DMS 273 (cell line): ENCODE measurements around the gene RNGTT.

Source experiments
- DNase-seq: peaks from one replicate; lab custom pipeline; 2025; ENCODE audit not compliant: unreplicated experiment; lab: John Stamatoyannopoulos, UW

Gene RNGTT

DNA sequence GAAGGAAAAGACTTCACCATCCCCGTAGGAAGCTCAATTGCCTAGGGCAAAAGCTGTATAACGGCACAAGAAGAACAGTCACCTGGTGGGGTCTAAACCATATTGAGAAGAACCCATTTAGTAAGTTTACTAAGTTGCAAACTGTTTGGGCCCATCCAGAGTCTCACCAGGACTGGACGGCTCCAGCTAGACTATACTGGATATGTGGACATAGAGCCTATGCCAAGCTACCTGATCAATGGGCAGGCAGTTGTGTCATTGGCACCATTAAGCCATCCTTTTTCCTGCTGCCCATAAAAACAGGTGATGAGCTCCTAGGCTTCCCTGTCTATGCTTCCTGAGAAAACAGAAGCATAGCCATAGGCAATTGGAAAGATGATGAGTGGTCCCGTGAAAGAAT, 293.9 kb downstream of the RNGTT start:
- no peak for DNase-seq

DNA sequence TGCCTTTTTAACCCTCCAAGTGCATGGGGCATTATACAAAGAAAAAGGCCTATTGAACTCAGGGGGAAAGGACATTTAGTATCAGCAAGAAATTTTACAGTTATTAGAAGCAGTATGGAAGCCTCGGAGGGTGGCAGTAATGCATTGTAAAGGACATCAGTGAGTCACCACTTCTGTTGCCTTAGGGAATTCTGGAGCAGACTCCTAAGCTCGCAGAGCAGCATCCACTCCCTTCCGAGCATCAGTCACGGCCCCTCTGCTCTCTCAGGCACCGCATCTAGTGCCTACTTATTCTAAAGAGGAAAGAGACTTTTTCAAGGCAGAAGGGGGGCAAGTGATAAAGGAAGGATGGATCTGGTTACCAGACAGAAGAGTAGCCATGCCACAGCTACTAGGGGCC, 296.5 kb downstream of the RNGTT start:
- no peak for DNase-seq

DNA sequence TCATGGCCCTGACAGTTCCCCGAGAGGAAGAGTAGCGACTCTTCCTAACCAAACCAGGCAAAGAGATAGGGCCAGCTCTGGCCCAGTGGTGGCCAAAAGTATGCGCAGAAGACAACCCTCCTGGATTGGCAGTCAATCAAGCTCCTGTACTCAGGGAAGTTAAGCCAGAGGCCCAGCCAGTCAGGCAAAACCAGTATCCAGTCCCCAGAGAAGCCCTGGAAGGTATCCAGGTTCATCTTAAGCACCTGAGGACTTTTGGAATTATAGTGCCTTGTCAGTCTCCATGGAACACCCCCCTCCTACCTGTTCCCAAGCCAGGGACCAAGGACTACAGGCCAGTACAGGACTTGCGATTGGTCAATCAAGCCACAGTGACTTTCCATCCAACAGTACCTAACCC, 298.3 kb downstream of the RNGTT start:
- no peak for DNase-seq

DNA sequence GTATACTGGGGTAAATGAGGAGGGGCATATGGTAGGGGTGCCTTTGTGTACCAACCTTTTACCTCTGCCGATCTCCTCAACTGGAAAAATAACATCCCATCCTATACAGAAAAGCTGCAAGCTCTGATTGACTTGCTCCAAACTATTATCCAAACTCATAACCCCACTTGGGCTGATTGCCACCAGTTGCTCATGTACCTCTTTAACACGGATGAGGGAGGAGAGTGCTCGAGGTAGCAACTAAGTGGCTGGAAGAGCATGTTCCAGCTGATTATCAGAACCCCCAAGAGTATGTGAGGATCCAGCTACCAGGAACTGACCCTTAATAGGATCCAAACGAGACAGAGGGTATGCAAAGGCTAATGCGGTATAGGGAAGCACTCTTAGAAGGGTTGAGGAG, 299.6 kb downstream of the RNGTT start:
- DNase-seq: no peak

DNA sequence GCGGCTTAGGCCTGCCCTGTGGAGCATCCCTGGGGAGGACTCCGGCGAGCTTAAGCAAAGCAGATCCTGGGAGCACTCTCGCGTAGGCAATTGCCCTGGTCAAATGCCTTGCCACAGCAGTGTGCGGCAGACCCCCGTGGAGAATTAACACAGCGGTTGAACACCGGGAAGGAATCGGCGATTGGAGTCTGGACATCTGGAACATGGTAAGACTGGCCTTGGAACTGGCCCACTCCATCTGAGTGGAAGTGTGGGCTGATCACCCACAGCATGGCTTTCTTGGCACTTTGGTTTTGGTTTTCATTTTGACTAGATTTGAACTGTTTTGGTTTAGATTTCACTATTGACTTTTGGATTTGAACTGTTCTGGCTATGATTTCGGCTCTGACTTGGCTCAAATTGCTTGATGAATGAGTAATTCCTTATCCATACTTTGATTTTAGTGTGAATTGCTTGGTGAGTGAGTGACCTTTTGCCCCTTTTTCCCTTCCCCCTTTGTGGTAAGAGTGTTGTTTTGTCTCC, 300.7 kb downstream of the RNGTT start:
- no peak for DNase-seq

DNA sequence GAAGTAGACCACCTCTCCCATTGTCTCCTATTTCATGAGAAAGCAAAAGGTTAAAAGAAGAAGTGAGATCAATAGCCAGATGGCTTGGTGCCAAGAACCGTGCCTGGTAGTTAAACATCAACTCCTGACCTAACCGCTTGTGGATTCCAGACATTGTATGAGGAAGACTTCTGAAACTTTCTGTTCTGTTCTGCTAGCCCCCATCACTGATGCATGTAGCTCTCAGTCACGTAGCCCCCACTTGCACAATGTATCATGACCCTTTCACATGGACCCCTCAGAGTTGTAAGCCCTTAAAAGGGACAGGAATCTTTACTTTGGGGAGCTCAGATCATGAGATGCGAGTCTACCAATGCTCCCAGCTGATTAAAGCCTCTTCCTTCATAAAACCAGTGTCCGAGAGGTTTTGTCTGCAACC, 301.2 kb downstream of the RNGTT start:
- DNase-seq: peak; percentile 6

DNA sequence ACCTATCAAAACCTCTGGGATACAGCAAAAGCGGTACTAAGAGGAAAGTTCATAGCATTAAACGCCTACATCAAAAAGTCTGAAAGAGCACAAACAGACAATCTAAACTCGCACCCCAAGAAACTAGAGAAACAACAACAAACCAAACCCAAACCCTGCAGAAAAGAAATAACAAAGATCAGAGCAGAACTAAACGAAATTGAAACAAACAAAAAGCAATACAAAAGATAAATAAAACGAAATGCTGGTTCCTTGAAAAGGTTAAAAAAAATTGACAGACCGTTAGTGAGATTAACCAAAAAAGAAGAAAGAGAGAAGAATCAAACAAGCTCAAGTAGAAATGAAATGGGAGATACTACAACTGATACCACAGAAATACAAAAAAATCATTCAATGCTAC, 302.3 kb downstream of the RNGTT start:
- DNase-seq: no peak

DNA sequence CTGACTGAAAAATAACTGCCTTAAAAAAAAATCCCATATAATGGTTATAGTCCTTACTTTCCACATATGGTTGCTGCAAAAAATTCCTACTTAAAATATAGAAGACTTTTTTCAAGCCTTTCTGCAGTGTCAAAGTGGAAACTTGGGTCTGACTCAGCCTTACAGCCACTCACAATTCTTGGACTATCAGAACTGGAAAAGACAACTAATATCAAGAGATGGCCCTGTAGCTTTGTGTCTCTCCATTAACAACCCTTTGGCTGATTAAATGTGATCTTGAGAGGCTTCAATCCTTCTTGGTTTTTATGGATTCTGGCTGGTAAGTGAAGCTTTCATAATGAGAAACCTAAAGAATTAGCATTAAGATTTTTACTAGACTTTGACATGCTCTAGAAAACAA, 307.8 kb downstream of the RNGTT start:
- DNase-seq: no peak

DNA sequence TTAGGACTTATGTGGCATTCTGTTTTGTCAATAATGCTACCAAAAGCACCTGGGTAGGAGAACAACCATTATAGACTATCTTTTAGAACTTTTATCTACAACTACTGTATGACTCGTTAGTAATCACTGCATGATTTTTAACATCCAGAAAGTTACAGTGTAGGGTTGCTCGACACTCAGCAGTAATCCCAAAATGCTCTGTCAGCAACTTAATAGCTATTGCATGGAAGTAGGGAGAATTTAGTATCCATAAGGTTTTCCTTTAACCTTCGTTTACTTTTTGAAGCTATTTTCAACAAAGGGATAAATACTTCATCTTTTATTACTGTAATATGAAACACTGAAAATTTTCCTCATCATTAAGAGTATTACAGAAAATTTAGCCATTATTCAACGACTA, 309.5 kb downstream of the RNGTT start:
- no peak for DNase-seq

DNA sequence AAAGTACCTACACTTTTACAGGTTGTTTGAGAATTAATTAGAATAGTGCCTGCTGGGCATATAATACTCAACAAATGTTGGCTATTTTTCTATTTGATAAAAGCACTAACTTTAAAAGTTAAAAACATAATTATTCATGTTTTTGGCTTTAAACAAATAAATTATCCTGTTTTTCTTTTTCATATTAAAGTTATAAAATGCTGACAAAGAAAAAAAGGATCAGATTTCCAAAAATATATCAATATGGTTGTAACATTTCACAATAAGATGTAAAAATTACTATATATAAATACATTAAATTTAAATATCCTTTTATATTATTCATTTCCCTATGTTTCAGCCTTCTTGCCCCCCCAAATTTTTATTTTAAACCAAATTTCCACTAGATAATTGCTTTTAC, 312.0 kb downstream of the RNGTT start:
- DNase-seq: no peak

DNA sequence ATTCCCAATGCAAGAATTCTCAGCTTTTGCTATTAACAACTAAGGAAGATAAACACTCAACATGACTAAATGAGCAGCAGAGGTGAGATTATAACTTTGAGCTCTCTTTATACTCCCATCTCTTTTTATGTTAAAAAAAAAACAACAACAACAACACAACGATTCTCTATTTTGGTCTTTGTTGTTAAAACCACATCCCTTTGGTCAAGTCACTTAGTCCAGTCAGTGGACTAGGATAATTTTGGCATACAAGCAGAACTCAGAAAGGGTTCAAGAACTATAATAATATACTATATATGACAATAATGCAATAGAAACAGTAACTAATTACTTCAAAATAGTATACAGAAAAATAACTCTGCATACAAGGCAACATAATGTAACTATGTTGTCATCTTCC, 312.4 kb downstream of the RNGTT start:
- no peak for DNase-seq

DNA sequence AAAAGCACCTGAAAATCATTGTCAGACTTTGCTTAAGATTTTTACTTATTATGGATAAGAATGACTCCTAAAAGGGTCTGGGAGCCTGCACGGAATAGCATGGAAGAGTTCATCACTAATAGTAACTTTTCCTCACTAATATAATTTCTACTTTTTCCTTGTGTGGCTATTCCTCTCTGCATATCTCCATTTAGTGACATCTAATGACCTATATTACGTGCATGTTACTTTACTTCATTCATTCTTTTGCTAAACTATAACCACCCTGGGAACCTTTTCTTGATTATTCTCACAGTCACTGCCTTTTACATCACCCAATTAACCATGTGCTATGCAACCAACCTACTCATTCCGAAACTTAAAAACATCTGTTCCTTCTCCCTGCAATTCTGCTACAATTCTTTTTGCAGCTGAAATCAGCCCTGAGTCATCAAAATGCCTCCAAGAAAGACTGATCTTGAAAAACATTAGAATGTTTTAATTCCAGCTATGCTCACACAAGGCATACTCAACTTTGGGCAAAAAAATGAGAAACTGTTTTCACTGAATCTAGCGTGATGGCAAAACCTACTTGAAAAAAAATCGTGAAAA, 313.3 kb downstream of the RNGTT start:
- DNase-seq: peak; percentile 50

DNA sequence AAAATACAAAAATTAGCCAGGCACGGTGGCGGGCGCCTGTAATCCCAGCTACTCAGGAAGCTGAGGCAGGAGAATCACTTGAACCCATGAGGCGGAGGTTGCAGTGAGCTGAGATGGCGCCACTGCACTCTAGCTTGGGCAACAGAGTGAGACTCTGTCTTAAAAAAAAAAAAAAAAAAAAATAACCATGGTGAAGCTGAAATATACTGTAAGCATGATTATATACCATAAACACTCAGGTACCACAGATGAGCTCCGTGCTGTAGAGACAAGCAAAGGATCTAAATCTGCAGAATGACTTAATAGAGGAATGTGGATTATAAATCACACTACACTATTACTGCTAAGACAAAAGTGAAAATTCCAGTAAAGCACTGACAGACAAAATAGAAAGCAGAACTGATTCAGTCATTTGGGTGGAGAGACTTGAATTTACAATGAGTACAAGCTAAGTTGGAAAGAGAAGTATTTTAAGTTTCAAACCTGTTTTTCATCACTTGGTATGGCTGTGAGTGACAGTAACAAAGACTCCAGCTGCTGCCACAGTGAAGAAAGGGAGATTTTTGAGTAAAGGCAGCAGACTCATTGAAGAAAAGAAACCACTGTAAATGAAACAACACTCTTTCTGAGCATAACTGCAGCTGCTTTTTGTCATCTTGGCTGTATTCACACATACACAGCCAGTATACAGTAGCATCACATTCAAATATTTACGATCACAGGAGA, 322.1 kb downstream of the RNGTT start:
- no peak for DNase-seq

DNA sequence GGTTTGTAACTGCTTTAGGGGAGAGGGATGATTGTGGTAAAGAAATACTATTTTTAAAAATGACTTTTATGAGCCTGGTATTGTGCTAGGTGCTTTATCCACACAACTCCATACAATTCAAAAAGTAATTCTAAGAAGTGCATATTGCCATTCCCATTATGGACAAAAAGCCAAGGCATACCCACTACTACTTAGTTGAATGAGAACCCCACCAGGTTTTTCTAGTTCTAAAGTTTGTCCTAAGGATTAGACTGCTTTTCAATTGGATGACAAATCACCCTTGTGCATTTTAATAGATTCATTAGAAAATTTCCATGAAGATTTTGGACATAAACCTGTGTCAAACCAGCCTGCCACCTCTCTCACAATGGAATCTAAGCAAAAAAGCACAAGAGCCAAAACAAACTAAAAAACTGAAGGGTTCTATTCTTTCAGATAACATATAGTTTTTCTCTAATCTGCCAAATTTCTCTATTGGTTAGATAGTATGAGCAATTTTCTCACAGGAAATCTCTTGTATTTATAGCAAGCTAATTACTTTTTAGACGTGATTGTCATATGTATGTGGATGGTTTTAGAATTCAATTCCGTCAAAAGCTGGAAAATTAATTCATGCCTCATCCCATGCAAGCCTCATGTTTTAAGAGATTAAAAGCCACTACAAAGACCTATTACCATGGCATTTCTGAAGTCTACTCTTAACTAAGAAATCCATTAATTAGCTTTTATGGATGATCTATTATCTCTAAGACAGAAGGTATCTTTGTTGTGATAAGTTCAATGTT, 325.5 kb downstream of the RNGTT start:
- DNase-seq: no peak

DNA sequence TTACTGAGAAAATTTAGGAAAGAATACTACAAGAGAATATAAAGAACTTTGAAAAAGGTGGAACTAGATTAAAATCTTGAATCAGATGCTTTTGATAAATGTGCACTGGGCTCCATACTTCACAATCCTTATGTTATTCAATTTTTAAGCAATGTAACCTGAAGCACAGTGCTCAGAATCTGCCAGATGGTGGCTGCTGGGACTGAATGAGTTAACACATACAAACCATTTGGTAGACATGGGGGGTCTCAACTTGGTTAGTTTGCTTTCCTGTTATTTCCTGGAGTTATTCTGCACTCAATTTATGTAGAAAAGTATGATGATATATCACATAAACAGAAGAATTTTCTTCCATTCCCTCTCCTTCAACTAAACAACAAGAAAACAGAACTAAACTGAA, 326.5 kb downstream of the RNGTT start:
- peak; percentile 76 for DNase-seq

DNA sequence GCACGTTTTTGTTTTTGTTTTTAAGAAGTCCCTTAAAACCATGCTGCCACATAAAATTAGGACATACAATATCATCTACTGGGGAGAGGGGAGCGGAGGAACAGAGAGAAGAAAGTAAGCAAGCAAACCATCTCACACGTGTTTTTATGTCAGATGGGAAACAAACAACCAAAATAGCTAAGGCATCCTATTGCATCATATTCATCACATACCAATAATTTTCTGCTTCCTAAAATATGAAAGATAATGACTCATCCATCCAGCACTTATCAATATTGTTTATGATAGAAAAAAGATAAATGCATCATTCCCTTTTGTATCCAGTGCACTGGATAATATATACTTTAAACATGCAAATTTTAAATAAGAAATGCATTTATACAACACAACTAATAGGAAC, 329.6 kb downstream of the RNGTT start:
- DNase-seq: no peak

DNA sequence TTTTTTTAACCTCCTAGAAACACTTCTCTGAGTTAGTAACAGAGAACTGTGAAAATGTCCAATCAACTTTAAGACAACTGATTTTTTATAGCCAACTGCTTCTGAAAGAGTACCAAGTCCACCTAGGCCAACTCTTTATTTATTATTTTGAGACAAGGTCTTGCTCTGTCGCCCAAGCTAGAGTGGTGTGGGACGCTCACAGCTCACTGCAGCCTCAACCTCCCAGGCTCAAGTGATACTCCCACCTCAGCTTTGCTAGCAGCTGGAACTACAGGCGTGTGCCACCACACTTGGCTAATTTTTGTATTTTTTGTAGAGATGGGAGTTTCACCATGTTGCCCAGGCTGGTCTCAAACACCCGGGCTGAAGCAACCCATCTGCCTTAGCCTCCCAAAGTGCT, 331.6 kb downstream of the RNGTT start:
- DNase-seq: no peak

DNA sequence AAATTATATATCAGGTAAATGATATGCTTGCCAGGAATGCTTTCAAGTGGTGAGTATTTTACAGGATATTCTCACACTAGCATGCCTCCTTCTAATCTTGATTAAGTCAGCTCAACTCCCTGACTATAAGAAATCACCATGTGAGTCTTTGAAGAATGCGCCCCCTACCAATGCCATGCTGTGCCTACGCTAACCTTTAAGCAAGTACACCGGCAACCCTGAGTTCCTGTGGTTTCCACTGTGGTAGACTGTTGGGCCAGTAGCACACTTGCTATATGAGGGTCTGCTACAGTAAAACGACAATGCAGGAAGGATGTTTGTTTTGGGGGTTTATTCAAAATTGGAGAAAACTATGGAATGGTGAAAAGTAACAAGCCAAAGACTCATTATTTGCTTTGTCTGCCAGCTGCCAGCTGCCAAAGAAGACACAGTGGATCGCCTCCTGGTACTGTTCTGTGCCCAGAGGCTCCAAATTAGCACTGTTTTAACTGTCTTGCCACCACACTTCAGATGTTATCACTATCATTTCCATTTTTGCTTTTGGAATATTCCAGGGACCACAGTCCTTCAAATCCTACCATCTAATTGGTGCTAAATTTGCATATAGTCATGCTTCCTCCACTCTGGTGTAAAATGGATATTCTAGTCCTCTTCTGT, 333.5 kb downstream of the RNGTT start:
- DNase-seq: peak; percentile 18

DNA sequence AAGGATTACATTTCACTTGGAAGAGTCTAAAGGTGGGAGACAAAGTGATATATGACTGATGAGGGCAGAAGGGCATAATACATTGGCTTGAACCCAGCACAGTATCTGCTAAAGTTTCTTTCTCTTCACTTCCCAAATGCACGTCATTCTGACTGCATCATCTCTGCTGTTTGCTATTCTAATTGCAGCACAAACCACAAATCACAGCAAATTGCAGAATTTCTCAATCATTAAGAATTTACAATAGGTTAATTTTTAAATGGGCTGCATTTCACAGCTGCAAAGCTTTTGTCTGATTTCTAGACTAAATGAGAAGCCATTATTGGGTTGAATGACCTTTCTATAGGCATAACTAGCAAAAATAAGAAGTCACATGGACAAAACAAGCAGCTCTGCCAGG, 337.0 kb downstream of the RNGTT start:
- no peak for DNase-seq

DNA sequence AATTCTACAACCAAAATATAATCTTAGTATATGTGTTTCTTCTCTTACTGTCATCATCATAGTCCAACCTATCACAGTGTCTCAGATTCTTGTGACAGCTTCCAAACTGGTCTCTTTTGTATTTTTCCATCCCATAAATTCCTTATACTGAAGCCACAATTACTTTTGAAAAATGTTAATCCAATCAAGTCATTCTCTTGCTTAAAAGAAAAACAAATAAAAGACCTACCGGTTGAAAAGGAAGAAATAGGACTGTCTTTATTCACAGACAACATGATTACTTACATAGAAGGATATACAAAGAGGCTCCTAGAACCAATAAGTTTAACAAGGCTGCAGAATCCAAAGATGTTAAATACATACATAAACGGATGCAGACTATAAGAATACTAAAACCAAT, 339.9 kb downstream of the RNGTT start:
- no peak for DNase-seq

DNA sequence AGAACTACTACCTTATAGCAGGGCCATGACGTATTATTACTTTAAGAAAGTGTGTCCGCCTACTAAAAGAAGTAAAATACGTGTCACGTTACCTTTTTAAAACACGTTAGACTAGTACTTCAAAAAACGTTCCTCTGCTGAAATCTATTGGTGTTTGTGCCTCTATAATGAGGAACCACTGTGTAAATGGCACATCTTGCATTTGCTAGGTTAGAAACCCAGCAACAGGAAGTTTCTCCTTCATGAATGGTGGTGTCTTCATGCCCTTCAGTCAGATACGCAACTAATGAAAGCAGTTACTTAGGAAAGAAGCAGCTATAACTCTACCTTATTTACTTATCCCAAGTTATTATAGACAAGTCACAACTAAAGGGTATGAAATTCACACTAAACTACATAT, 343.5 kb downstream of the RNGTT start:
- no peak for DNase-seq

DNA sequence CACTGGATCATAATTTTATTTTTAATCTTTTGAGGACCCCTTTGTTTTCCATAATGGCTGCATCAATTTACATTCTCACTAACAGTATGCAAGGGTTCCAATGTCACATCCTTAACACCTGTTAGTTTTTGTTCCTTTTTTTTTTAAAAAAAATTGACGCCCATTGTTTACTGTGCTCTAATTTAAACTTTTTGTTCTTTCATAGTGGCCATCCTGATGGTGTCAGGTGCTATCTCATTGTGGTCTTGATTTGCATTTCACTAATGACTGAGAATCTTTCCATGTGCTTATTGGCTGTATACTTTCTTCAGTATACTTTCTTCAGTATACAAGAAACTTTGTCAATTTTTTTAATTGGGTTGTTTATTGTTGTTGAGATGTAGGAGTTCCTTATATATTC, 347.0 kb downstream of the RNGTT start:
- no peak for DNase-seq
